GM08714 (cell line): ENCODE results near the gene TNFRSF1A.
"Not testable (repeated sequence)": the region's sequence is repeated elsewhere in the genome, so short reads cannot be mapped to it uniquely, and the experiment has no call there.

Experiments
- H3K4me3 ChIP-seq: fragments of 200-500 bp; sonication (Bioruptor generic); 2 replicates; pipeline ENCODE4 v1.5.1; 2014; ENCODE audit warnings: mild to moderate bottlenecking, low read length, inconsistent platforms
- ZNF274 ChIP-seq: IDR thresholded peaks from 2 replicates; pipeline ENCODE4 v1.6.1; 2012; ENCODE audit warnings: mild to moderate bottlenecking, low read depth, low read length

Gene TNFRSF1A

DNA sequence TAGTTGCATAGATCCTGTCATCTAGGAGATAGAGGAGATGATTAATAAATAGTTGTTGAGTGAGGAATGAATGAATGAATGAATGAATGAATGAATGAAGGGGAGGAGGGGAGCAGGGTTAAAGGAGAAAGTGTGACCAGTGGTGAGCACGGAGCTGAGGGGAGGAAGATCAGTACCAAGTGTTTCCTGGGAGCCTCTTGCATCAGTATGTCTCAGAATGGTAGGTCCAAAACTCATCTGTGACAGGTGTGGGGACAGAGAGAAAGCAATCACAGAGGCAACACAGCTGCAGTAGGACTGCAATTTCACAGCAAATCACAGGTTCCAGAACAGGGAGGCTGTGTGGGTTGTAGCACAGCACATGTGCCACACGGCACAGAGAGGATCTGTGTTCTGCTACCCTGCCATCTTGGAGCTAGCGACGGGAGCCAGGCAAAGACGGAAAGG is 14.5 kb upstream of the TNFRSF1A start:
- no peak for TF ChIP-seq ZNF274

DNA sequence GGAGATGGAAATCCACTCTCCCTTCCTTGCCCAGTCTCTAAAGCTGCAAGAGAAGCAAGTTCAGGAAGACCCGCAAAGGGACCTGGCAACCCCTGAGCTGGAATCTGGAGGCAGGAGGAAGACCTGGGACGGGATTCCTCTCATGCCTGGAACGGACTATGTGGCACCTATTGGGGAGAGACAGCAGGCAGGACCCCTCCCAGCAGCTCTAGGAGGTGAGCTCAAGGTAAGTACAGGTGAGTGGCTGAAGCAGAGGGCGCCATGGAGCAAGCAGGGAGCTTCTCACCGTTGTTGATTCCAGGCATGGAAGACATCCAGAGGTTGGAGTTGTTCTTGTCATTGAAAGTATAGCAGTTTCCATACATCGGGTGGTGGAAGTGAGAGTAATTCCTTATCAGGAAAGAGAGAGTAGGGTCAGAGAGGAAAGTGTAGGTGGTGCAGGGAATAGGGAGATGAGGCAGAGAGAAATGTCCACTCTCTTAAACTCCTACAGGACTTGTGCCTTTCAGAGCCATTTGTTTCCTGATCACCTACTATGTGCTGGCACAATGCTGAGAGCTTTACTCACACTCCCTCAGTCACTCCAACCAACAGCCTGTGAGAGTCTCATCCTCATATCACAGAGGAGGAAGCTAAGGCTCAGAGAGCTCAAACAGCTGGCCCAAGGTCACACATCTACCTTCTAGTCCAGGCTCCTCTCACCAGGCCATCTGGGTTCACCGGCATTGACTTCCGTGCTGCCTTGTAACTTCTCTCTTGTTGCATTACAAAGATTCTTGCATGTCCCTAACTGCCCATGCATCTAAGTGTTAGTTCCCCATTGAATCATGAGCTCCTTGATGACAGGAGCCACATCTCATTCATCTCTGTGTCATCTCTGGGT is 13.9 kb upstream of the TNFRSF1A start:
- no peak for TF ChIP-seq ZNF274
- no peak overlapping the region for H3K4me3 ChIP-seq

More for the DNA sequence above, 14.5 kb upstream of the TNFRSF1A start:
- H3K4me3 ChIP-seq, result no peak overlapping the region

DNA sequence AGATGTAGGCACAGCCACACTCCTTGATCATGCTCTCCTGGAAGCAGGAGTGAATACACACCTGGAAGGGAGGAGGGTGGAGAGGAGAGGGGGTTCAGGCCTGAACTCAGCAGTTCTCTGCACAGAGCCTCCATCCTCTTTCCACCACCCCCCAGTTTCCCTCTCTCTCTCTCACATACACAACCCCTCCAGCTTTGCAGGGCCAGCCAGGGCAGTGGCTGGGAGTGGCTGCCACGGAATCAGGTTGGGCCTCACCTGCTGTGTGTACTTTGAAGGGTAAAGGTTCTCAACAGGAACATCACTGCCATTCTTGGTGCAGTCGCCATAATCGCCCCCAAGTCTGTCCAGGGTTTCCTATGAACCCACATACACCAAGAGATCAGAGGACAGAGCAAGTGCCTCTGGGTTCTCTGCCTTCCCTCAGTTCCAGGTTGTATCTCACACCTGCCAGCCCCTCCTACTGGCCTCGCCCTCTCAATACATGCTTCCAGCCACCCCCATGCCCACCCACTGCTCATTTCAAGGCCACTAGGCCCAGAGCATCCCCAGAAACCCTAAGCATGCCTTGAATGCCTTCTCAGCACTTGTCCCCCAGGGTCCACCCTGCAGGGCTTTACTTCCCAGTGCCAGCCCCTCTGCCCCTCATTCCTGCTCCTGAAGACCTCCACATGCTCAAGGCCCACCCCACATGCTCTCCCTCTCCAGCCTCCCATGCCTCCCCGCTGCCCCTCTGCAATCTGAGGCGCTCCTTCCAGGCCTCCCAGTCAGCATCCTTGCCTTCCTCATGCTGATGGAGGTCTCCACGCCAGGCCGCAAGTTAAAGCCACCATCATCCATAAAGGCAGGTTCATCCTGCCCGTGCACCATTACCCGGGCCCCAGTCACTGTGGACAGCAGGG is 12.9 kb upstream of the TNFRSF1A start:
- TF ChIP-seq ZNF274, result no peak
- H3K4me3 ChIP-seq, result no peak overlapping the region

DNA sequence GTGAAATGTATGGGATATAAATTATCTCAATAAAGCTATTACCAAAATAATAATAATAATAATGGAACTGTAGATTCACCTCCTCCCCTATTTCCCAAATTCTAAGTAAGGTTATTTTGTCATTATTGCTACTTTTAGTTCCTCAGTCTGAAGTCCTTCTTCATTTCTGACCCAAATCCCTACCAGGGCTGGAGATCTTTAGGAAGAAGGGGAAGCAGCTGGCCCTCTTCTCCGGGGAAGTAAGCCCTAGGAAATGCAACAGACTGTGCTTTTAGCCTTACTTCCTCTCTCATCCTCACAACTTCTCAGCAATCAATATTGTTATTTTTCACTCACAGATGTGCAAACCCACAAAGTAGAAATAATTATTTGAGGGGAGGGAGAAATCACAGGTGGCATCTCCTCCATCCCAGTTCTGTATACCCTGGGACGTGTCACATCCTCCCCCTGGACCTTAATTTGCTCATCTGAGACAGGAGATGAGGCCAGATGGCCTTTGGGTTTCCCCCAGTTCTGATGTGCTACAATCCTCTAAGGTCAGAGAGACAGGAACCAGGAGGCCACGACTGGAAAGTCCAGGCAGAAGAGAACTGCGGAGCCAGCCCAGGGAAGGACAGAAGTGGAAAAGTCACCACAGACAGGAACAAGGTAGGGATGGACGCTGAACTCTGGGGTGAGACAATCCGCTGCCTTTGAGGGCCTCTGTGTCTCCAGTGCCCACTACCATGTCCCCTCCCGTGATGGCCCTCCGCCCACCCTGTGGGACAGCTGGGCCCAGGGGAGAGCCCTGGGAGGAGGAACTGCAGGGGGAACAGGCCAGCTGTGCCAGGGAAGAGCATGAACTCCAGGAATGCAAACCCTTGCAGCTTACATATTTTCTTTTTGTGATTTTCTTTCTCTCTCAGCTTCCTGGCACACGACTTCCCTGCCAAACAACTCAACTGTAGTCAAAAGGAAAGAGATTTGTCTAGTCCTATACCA is 10.6 kb upstream of the TNFRSF1A start:
- TF ChIP-seq ZNF274, result no peak
- no peak overlapping the region for H3K4me3 ChIP-seq

DNA sequence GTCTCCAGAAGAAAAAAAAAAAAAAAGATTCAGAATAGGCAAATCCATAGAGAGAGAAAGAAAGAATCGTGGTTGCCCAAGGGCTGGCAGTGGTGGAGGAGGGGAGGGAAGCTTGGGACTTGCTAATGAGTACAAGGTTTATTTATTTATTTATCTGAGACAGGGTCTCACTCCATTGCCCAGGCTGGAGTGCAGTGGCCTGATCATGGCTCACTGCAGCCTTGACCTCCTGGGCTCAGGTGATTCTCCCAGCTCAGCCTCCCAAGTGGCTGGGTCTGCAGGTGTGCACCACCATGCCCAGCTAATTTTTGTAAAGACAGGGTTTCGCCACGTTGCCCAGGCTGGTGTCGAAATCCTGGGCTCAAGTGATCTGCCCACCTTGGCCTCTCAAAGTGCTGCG is 9.7 kb upstream of the TNFRSF1A start:
- no peak overlapping the region for H3K4me3 ChIP-seq
- no peak for TF ChIP-seq ZNF274

DNA sequence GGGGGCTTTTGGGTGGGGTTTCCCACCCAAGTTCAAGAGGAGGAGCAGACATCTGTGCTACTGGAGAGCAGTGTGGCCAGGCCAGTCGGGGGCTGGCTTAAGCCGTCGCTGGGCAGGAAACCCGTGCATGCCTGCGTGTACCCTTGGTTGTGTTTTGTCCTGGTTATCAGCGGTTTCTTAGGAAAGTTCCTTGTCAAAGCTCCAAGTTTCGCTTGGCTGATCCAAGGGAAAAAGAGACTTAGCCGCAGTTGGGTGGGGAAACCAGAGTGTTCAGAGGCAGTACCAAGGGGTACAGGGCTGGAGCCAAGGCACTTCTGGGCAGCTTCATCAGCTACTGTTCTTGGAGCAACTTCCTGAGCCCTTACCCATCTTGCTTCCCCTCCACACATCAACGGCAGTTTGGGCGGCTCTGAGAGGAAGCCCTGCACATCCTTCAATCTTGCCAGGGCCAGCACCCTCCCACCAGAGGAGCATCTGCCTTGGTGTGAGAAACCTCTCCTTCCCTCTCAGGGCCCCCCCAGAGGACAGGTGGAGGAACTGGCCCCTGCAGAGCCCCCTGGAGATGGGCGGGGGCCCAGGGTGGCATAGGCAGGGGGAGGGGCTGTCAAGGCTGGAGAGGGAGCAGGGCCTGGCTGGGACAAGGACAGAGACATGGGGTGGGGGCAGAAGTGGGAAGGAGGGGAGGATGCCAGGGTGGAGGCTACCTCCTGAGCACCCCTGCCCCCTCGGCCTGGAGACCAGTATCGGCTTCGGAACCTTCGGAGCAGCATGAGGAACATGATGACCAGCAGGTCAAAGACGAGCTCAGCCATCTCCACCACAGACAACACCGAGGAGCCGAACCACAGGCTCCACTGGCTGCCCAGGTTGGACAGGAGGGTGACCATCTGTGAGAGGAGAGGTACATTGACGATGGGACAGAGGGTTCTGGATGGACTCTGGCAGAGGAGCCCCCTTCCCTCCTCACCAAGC is 5.8 kb upstream of the TNFRSF1A start:
- TF ChIP-seq ZNF274, result no peak
- H3K4me3 ChIP-seq, result no peak overlapping the region

DNA sequence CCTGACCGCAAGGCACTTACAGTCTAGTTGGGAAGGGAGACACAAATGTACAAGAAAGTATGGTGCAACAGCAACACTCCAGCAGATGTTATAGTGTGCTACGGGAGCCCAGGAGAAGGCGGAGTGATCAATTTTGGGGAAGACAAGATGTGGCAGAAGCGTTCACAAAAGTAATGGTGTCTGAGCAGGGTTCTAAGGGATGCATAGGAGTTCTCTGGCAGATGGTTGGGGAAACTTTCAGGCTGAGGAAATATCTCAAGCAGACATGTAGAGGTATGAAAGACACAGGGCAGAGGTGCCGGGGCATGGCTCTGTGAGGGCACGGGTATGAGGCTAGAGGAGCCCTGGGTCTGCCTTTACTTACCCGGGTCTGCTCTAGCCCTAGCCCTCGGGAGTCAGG is 5.1 kb upstream of the TNFRSF1A start:
- H3K4me3 ChIP-seq, result no peak overlapping the region

DNA sequence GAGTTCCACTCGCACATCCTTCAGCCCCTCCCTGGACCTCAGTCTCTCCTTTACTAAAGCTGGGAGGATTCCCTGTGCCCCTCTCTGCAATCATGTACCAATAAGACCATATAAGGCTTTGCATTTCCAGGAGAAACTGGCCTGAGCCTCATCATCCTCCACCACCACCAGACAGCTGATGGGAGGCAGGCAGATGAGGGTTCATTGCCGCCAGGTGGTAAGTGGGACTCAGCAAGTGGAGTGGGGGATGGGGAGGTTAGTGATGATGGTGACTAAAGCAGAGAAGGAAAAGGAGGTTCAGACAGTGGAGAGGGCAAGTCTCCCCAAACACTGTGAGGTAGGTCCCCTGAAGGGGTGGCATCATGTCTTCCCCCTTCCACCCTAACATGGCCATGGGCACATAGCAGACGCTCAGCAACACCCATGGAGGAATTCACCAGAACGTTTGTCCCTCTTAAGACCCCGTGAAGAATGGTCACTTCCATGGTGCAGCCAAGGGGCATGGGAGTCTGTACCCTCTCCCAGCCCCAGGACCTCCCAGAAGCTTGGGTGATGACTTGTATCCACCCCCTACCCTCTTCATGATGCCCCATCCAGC is 4.5 kb upstream of the TNFRSF1A start:
- TF ChIP-seq ZNF274, result no peak
- no peak overlapping the region for H3K4me3 ChIP-seq

More for the DNA sequence above, 5.1 kb upstream of the TNFRSF1A start:
- no peak for TF ChIP-seq ZNF274

DNA sequence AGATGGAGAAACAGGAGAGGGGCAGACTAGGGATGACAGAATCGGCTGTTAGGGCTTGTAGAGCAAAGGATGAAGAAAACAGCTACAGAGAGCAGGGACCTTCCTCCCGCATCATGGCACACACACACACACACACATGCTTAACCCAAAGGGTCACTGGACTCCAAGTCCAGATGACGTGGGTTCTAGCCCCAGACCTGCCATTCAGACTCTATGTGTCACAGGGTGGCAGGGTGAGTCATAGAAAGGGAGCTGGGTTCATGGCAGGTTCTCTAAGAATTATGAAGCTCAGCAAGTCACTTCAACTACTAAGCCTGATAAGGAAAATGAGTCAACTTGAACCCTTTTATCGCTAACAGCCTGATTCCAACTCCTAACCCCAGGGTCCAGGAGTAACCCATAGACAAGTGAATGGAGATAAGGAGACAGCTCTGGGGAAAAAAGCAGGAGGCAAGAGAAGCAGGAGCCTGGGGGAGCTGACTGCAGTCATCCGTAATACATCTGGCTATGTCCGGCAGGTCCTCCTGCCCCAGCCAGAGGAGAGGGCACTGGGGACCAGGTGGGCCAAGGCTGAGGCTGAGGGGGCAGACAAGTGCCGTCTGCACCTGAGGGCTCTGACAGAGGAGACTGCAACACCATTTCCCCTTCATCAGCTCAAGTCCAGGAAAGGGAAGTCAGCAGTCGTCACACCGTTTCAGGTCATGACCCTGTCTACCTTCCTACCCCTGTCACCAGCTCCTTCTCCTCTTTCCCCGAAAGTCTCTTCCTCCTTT is 3.6 kb upstream of the TNFRSF1A start:
- TF ChIP-seq ZNF274, result no peak
- H3K4me3 ChIP-seq, result no peak overlapping the region

DNA sequence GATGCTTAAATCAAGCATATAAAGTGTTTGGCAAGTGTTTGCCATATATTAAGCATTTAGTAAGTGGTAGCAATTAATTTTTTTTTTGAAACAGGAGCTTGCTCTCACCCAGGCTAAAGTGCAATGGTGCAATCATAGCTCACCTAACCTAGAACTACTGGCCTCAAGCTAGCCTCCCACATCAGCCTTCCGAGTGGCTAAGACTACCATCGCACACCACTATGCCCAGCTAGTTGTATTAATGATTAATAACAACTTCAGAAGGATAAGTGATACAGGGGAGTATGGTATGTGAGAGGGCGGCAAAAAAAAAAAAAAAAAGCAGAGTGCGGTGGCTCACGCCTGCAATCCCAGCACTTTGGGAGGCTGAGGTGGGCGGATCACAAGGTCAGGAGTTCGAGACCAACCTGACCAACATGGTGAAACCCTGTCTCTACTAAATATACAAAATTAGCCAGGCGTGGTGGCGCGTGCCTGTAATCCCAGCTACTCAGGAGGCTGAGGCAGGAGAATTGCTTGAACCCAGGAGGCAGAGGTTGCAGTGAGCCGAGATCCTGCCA is 2.3 kb upstream of the TNFRSF1A start:
- not testable (repeated sequence) for H3K4me3 ChIP-seq

DNA sequence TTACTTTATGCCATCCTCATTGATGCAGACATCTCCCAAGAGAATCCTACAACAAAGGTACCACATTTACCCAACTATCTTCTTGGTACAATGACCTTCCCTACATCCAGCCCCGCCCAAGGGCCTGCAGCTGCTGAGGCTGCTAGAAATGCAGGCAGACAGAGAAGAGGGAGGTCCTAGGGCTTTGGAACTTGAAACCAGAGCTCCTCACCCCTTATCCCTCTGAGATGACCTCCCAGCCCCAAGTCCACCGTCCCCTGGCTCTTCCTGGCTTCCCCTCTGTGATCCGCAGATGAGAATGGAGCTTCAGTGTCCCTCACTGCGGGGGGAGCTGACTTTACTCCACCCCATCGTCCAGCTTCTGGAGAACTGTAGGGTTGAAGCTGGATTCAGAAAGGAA is 1.6 kb upstream of the TNFRSF1A start:
- H3K4me3 ChIP-seq, result no peak overlapping the region
- TF ChIP-seq ZNF274, result no peak
